ENCODE results near the gene PRDM16. TPM values are rescaled to one million over a fixed set of nuclear protein-coding genes. Genes with fewer than 3 reads are reported as not detected.

The PRDM16 gene
- total and polyA plus RNA-seq, 2 experiments from 2014 or later: 41.8 to 55.8 TPM

GRCh38 chr1:3364983-3365382 lies 296.0 kb downstream of the PRDM16 start:
- Histone ChIP-seq H3K4me1 (ENCODE audit: low read depth) (peaks cover 56% of the 10 kb centered on the region), H3K36me3 (no peaks in the 10 kb centered on the region), H3K27ac (peak overlapping the region; percentile 70), H3K27me3 (no peaks in the 10 kb centered on the region), H3K4me3 (no peak overlapping the region), H3K9me3 (ENCODE audit: low read depth) (no peaks in the 10 kb centered on the region)
- TF ChIP-seq CTCF (IDR thresholded peaks at IDR 0.05; ENCODE audit: low read depth, low read length): no peak
- no peak for DNase-seq (ENCODE audit: low read depth in 1 of 2, low spot score in 1 of 2)

- TF ChIP-seq CTCF (IDR thresholded peaks at IDR 0.05; ENCODE audit: low read depth, low read length): no peak
- Histone ChIP-seq H3K27me3 (no peaks in the 10 kb centered on the region), H3K4me1 (ENCODE audit: low read depth) (peaks cover 56% of the 10 kb centered on the region), H3K27ac (peak overlapping the region; percentile 70), H3K4me3 (no peak overlapping the region), H3K9me3 (ENCODE audit: low read depth) (no peaks in the 10 kb centered on the region), H3K36me3 (no peaks in the 10 kb centered on the region)
- DNase-seq (ENCODE audit: low read depth in 1 of 2, low spot score in 1 of 2): peak; percentile 2 to 76
These were observed 296.6 kb downstream of the PRDM16 start for GRCh38 chr1:3365523-3366125.

GRCh38 chr1:3366126-3367051 lies 297.4 kb downstream of the PRDM16 start:
- no peaks in the 10 kb centered on the region for H3K36me3 ChIP-seq
- H3K4me3 ChIP-seq: no peak overlapping the region
- peaks cover 48% of the 10 kb centered on the region for H3K4me1 ChIP-seq (ENCODE audit: low read depth)
- peak; percentile 44 to 57 for DNase-seq (ENCODE audit: low read depth in 1 of 2, low spot score in 1 of 2)
- no peak for TF ChIP-seq CTCF (IDR thresholded peaks at IDR 0.05; ENCODE audit: low read depth, low read length)
- no peaks in the 10 kb centered on the region for H3K27me3 ChIP-seq
- H3K9me3 ChIP-seq (ENCODE audit: low read depth): no peaks in the 10 kb centered on the region
- H3K27ac ChIP-seq: peak overlapping the region; percentile 70

- no peak for TF ChIP-seq CTCF (IDR thresholded peaks at IDR 0.05; ENCODE audit: low read depth, low read length)
- Histone ChIP-seq H3K27ac (no peak overlapping the region), H3K9me3 (ENCODE audit: low read depth) (no peaks in the 10 kb centered on the region), H3K4me1 (ENCODE audit: low read depth) (peaks cover 52% of the 10 kb centered on the region), H3K36me3 (no peaks in the 10 kb centered on the region), H3K27me3 (no peaks in the 10 kb centered on the region), H3K4me3 (no peak overlapping the region)
- no peak for DNase-seq (ENCODE audit: low read depth in 1 of 2, low spot score in 1 of 2)
These were observed 298.4 kb downstream of the PRDM16 start for GRCh38 chr1:3367376-3367775.

- Histone ChIP-seq H3K27ac (no peak overlapping the region), H3K9me3 (ENCODE audit: low read depth) (no peaks in the 10 kb centered on the region), H3K27me3 (no peaks in the 10 kb centered on the region), H3K36me3 (no peaks in the 10 kb centered on the region), H3K4me3 (no peak overlapping the region), H3K4me1 (ENCODE audit: low read depth) (peaks cover 53% of the 10 kb centered on the region)
- DNase-seq (ENCODE audit: low read depth in 1 of 2, low spot score in 1 of 2): no peak
- no peak for TF ChIP-seq CTCF (IDR thresholded peaks at IDR 0.05; ENCODE audit: low read depth, low read length)
These were observed 299.1 kb downstream of the PRDM16 start for GRCh38 chr1:3368059-3368458.

Data from cardiac muscle cell (in vitro differentiated cells and primary cell).